Hematopoietic multipotent progenitor cell treated with erythropoietin and hydrocortisone succinate and interleukin-3 and kit ligand, for 17 days (in vitro differentiated cells): ENCODE data around the gene DNAI2.
"Not testable (repeated sequence)": the region's sequence is repeated elsewhere in the genome, so short reads cannot be mapped to it uniquely, and the experiment has no call there.

Experiments used
- DNase-seq: peaks from one replicate; pipeline ENCODE4 v3.0.0-alpha.2; 2015; ENCODE audit warnings: low spot score

Gene DNAI2

GRCh38 chr17:74274709-74275340 lies 791 bp downstream of the DNAI2 start:
- no peak for DNase-seq

GRCh38 chr17:74276051-74276476 lies 2.0 kb downstream of the DNAI2 start:
- no peak for DNase-seq

GRCh38 chr17:74276541-74277009 lies 2.5 kb downstream of the DNAI2 start:
- no peak for DNase-seq

GRCh38 chr17:74277935-74278334 lies 3.9 kb downstream of the DNAI2 start:
- no peak for DNase-seq

GRCh38 chr17:74279617-74280016 lies 5.6 kb downstream of the DNAI2 start:
- not testable (repeated sequence) for DNase-seq

- DNase-seq: no peak
Measured at GRCh38 chr17:74280093-74280513, 6.1 kb downstream of the DNAI2 start.

GRCh38 chr17:74281799-74282198 lies 7.8 kb downstream of the DNAI2 start:
- DNase-seq: no peak

- DNase-seq: not testable (repeated sequence)
Measured at GRCh38 chr17:74282274-74282586, 8.2 kb downstream of the DNAI2 start.

GRCh38 chr17:74282587-74283370 lies 8.7 kb downstream of the DNAI2 start:
- DNase-seq: peak; percentile 74

GRCh38 chr17:74283371-74283673 lies 9.3 kb downstream of the DNAI2 start:
- no peak for DNase-seq

GRCh38 chr17:74287031-74287602 lies 13.1 kb downstream of the DNAI2 start:
- DNase-seq: peak; percentile 85

GRCh38 chr17:74288785-74289184 lies 14.8 kb downstream of the DNAI2 start:
- peak; percentile 39 for DNase-seq

GRCh38 chr17:74289688-74290087 lies 15.7 kb downstream of the DNAI2 start:
- DNase-seq: peak; percentile 30

- peak; percentile 82 for DNase-seq
Measured at GRCh38 chr17:74290340-74290739, 16.3 kb downstream of the DNAI2 start.

GRCh38 chr17:74292495-74292894 lies 18.5 kb downstream of the DNAI2 start:
- DNase-seq: no peak

GRCh38 chr17:74295625-74296547 lies 21.9 kb downstream of the DNAI2 start:
- DNase-seq: peak; percentile 86

GRCh38 chr17:74296548-74296936 lies 22.5 kb downstream of the DNAI2 start:
- peak; percentile 94 for DNase-seq

- peak; percentile 15 for DNase-seq
Measured at GRCh38 chr17:74297941-74298340, 23.9 kb downstream of the DNAI2 start.

- no peak for DNase-seq
Measured at GRCh38 chr17:74298778-74299177, 24.7 kb downstream of the DNAI2 start.

- DNase-seq: no peak
Measured at GRCh38 chr17:74299226-74300009, 25.4 kb downstream of the DNAI2 start.

- DNase-seq: no peak
Measured at GRCh38 chr17:74303305-74303704, 29.3 kb downstream of the DNAI2 start.

GRCh38 chr17:74304184-74304583 lies 30.1 kb downstream of the DNAI2 start:
- DNase-seq: no peak
